Measurements from ENCODE around the gene B4GALNT1. TPM values are rescaled to one million over a fixed set of nuclear protein-coding genes. Genes with fewer than 3 reads are reported as not detected.
A peak's percentile ranks its signal among the peaks of the same experiment; 100 is the strongest.
"Not testable (repeated sequence)": the region's sequence is repeated elsewhere in the genome, so short reads cannot be mapped to it uniquely, and the experiment has no call there.

Gene B4GALNT1
- total RNA-seq, 2 experiments from 2014 or later, result 1.4 to 1.8 TPM

GRCh38 chr12:57618431-57618830 is 14.6 kb downstream of the B4GALNT1 start:
- H3K4me3 Mint-ChIP-seq; intact Hi-C loops (cut with micrococcal nuclease): not testable (repeated sequence)
- CTCF ChIA-PET, result interaction anchor here (1.5 kb wide), 1 partner anchor 9 kb away, joined by 4 read pairs; no protein-coding TSS in a partner anchor

GRCh38 chr12:57617942-57618341 is 15.1 kb downstream of the B4GALNT1 start:
- no peak overlapping the region for H3K4me3 Mint-ChIP-seq
- intact Hi-C loops (cut with micrococcal nuclease), result no loop called here
- no peaks in the 10 kb centered on the region for H3K9me3 Mint-ChIP-seq
- no peak overlapping the region for H3K27ac Mint-ChIP-seq
- peaks cover 62% of the 10 kb centered on the region for H3K27me3 Mint-ChIP-seq (ENCODE audit: low read depth)
- no peaks in the 10 kb centered on the region for H3K36me3 Mint-ChIP-seq (ENCODE audit: low read depth)
- H3K4me1 Mint-ChIP-seq (ENCODE audit: low read depth), result peaks cover 27% of the 10 kb centered on the region
- CTCF ChIA-PET, result no interaction called here
- DNase-seq, result no peak

More at GRCh38 chr12:57618431-57618830, 14.6 kb downstream of the B4GALNT1 start:
- not testable (repeated sequence) for H3K36me3 Mint-ChIP-seq (ENCODE audit: low read depth); H3K27ac Mint-ChIP-seq; DNase-seq; H3K9me3 Mint-ChIP-seq
- Mint-ChIP-seq H3K27me3 (ENCODE audit: low read depth) (peaks cover 64% of the 10 kb centered on the region), H3K4me1 (ENCODE audit: low read depth) (peaks cover 27% of the 10 kb centered on the region)

- Mint-ChIP-seq H3K4me3 (no peak overlapping the region), H3K27ac (no peak overlapping the region), H3K4me1 (ENCODE audit: low read depth) (peaks cover 20% of the 10 kb centered on the region), H3K27me3 (ENCODE audit: low read depth) (peaks cover 55% of the 10 kb centered on the region), H3K9me3 (no peaks in the 10 kb centered on the region), H3K36me3 (ENCODE audit: low read depth) (no peaks in the 10 kb centered on the region)
- CTCF ChIA-PET, result interaction anchor here (0.9 to 1.2 kb wide), 2 partner anchors 9 to 10 kb away, joined by 3 to 4 read pairs; no protein-coding TSS in a partner anchor
- intact Hi-C loops (cut with micrococcal nuclease), result no loop called here
- no peak for DNase-seq
Measured at GRCh38 chr12:57616383-57617101, 16.5 kb downstream of the B4GALNT1 start.

GRCh38 chr12:57615637-57616036 is 17.4 kb downstream of the B4GALNT1 start:
- CTCF ChIA-PET, result interaction anchor here (2.7 to 2.8 kb wide), 2 partner anchors 10 to 33 kb away, joined by 9 to 15 read pairs; no protein-coding TSS in a partner anchor
- intact Hi-C loops (cut with micrococcal nuclease), result no loop called here
- H3K4me1 Mint-ChIP-seq (ENCODE audit: low read depth), result peaks cover 16% of the 10 kb centered on the region
- no peaks in the 10 kb centered on the region for H3K36me3 Mint-ChIP-seq (ENCODE audit: low read depth)
- H3K9me3 Mint-ChIP-seq, result no peaks in the 10 kb centered on the region
- H3K4me3 Mint-ChIP-seq, result no peak overlapping the region
- H3K27me3 Mint-ChIP-seq (ENCODE audit: low read depth), result peaks cover 46% of the 10 kb centered on the region
- H3K27ac Mint-ChIP-seq, result no peak overlapping the region
- DNase-seq, result no peak

- H3K9me3 Mint-ChIP-seq, result no peaks in the 10 kb centered on the region
- intact Hi-C loops (cut with micrococcal nuclease), result no loop called here
Measured at GRCh38 chr12:57614948-57615500, 18.0 kb downstream of the B4GALNT1 start.

GRCh38 chr12:57614178-57614947 is 18.6 kb downstream of the B4GALNT1 start:
- H3K36me3 Mint-ChIP-seq (ENCODE audit: low read depth), result no peaks in the 10 kb centered on the region
- H3K4me1 Mint-ChIP-seq (ENCODE audit: low read depth), result peaks cover 11% of the 10 kb centered on the region
- no peak overlapping the region for H3K4me3 Mint-ChIP-seq
- H3K27me3 Mint-ChIP-seq (ENCODE audit: low read depth), result peaks cover 37% of the 10 kb centered on the region
- H3K27ac Mint-ChIP-seq, result no peak overlapping the region
- H3K9me3 Mint-ChIP-seq, result no peaks in the 10 kb centered on the region
- intact Hi-C loops (cut with micrococcal nuclease), result no loop called here
- CTCF ChIA-PET, result interaction anchor here (0.9 to 2.8 kb wide), 8 partner anchors 9 to 79 kb away, joined by 3 to 15 read pairs (median 4); partner anchors contain the start of genes B4GALNT1 and OS9
- DNase-seq, result no peak

More at GRCh38 chr12:57614948-57615500, 18.0 kb downstream of the B4GALNT1 start:
- peaks cover 14% of the 10 kb centered on the region for H3K4me1 Mint-ChIP-seq (ENCODE audit: low read depth)
- CTCF ChIA-PET, result interaction anchor here (0.9 to 2.8 kb wide), 6 partner anchors 9 to 32 kb away, joined by 3 to 15 read pairs (median 4); partner anchors contain the start of gene B4GALNT1
- no peak for DNase-seq
- no peak overlapping the region for H3K4me3 Mint-ChIP-seq
- H3K27me3 Mint-ChIP-seq (ENCODE audit: low read depth), result peaks cover 43% of the 10 kb centered on the region
- H3K36me3 Mint-ChIP-seq (ENCODE audit: low read depth), result no peaks in the 10 kb centered on the region
- H3K27ac Mint-ChIP-seq, result no peak overlapping the region

GRCh38 chr12:57613427-57614109 is 19.4 kb downstream of the B4GALNT1 start:
- Mint-ChIP-seq H3K4me3 (no peak overlapping the region), H3K9me3 (no peaks in the 10 kb centered on the region), H3K27me3 (ENCODE audit: low read depth) (peaks cover 31% of the 10 kb centered on the region), H3K4me1 (ENCODE audit: low read depth) (peaks cover 9% of the 10 kb centered on the region), H3K27ac (no peak overlapping the region), H3K36me3 (ENCODE audit: low read depth) (no peaks in the 10 kb centered on the region)
- DNase-seq, result no peak
- intact Hi-C loops (cut with micrococcal nuclease), result no loop called here
- CTCF ChIA-PET, result interaction anchor here (1.2 to 2.8 kb wide), 7 partner anchors 8 to 80 kb away, joined by 3 to 15 read pairs (median 4); partner anchors contain the start of gene OS9

GRCh38 chr12:57612711-57613426 is 20.1 kb downstream of the B4GALNT1 start:
- no peak for DNase-seq
- Mint-ChIP-seq H3K4me3 (no peak overlapping the region), H3K4me1 (ENCODE audit: low read depth) (peaks cover 9% of the 10 kb centered on the region), H3K9me3 (no peaks in the 10 kb centered on the region), H3K27me3 (ENCODE audit: low read depth) (peaks cover 26% of the 10 kb centered on the region), H3K27ac (no peak overlapping the region), H3K36me3 (ENCODE audit: low read depth) (no peaks in the 10 kb centered on the region)
- CTCF ChIA-PET, result interaction anchor here (1.0 to 2.8 kb wide), 5 partner anchors 7 to 81 kb away, joined by 3 to 15 read pairs (median 3); partner anchors contain the start of gene OS9
- intact Hi-C loops (cut with micrococcal nuclease), result no loop called here

- no peaks in the 10 kb centered on the region for H3K9me3 Mint-ChIP-seq
- H3K27me3 Mint-ChIP-seq (ENCODE audit: low read depth), result peaks cover 21% of the 10 kb centered on the region
- peaks cover 9% of the 10 kb centered on the region for H3K4me1 Mint-ChIP-seq (ENCODE audit: low read depth)
- CTCF ChIA-PET, result interaction anchor here (0.5 to 1.6 kb wide), 4 partner anchors 8 to 305 kb away, joined by 3 to 12 read pairs (median 5); no protein-coding TSS in a partner anchor
- H3K27ac Mint-ChIP-seq, result no peak overlapping the region
- DNase-seq, result no peak
- intact Hi-C loops (cut with micrococcal nuclease), result loop anchor here (1.0 to 2.0 kb wide), 2 partner anchors 21 kb away; partner anchors contain the start of genes B4GALNT1 and PIP4K2C
- peak overlapping the region; percentile 65 for H3K4me3 Mint-ChIP-seq
- H3K36me3 Mint-ChIP-seq (ENCODE audit: low read depth), result no peaks in the 10 kb centered on the region
Measured at GRCh38 chr12:57611827-57612710, 20.9 kb downstream of the B4GALNT1 start.

- H3K27ac Mint-ChIP-seq, result no peak within 1 kb of the TSS
- CTCF ChIA-PET, result interaction anchor here (0.6 to 1.6 kb wide), 4 partner anchors 9 to 30 kb away, joined by 3 to 12 read pairs (median 6); no protein-coding TSS in a partner anchor
- H3K9me3 Mint-ChIP-seq, result no peaks in the 10 kb centered on the region
- H3K36me3 Mint-ChIP-seq (ENCODE audit: low read depth), result no peaks in the 10 kb centered on the region
- peak; percentile 58 for DNase-seq
- intact Hi-C loops (cut with micrococcal nuclease), result loop anchor here (1.0 to 2.0 kb wide), 2 partner anchors 20 to 22 kb away; partner anchors contain the start of genes B4GALNT1 and PIP4K2C
- peaks cover 9% of the 10 kb centered on the region for H3K4me1 Mint-ChIP-seq (ENCODE audit: low read depth)
- peaks cover 19% of the 10 kb centered on the region for H3K27me3 Mint-ChIP-seq (ENCODE audit: low read depth)
- H3K4me3 Mint-ChIP-seq, result peak within 1 kb of the TSS; percentile 65
Measured at GRCh38 chr12:57611108-57611826, 21.7 kb downstream of the B4GALNT1 start, which contains the start of gene ARHGEF25. Gene ARHGEF25, plus strand, starts transcription at chr12:57611435. Its CDS starts 460 bp downstream, at chr12:57611895.

Measured in activated naive CD4-positive, alpha-beta T cell treated with anti-CD3 and anti-CD28 coated beads for 36 hours (primary cell).